H1 (cell line): ENCODE results near the gene EML1. TPM values are rescaled to one million over a fixed set of nuclear protein-coding genes. Genes with fewer than 3 reads are reported as not detected.

Experiments
- BACH1 ChIP-seq: IDR thresholded peaks from 2 replicates; pipeline ENCODE4 v1.6.1; 2012; ENCODE audit warnings: low read length, improper control_type of control experiment
- CEBPB ChIP-seq: IDR thresholded peaks from 2 replicates; pipeline ENCODE4 v1.6.1; 2012; ENCODE audit warnings: low read depth, low read length
- CHD2 ChIP-seq: IDR thresholded peaks from 2 replicates; pipeline ENCODE4 v1.6.1; 2012; ENCODE audit warnings: low read length, improper control_type of control experiment
- EZH2 ChIP-seq: fragments of 200-600 bp; sonication (generic); IDR thresholded peaks from 2 replicates; pipeline ENCODE4 v1.7.1; 2012; ENCODE audit warnings: low read depth, mild to moderate bottlenecking, moderate library complexity, low read length, inconsistent platforms; ENCODE audit not compliant: severe bottlenecking
- RXRA ChIP-seq: IDR thresholded peaks from 2 replicates; pipeline ENCODE4 v1.6.1; 2011; ENCODE audit warnings: low read depth, mild to moderate bottlenecking, low read length, moderate library complexity; ENCODE audit not compliant: insufficient read depth
- YY1 ChIP-seq: IDR thresholded peaks from 2 replicates; pipeline ENCODE4 v1.6.1; 2011; ENCODE audit warnings: low read depth, mild to moderate bottlenecking, low read length
- polyA plus RNA-seq, 7 experiments: library from polyadenylated mRNA; depleted of rRNA in 3 of 7; stranded (reverse) in 5 of 7; unstranded in 2 of 7; fragments of >200 nt in 5 of 7; fragments of 200-250 nt in 2 of 7; gene quantifications; 1 replicate in 5 of 7; 2 replicates in 1 of 7; 4 replicates in 1 of 7; pipeline versions ENCODE4 v1.2.1 to v1.2.3, GENCODE V29; 2011 to 2013; ENCODE audit warnings: missing spikeins in 2 of 7, mixed read lengths in 2 of 7
- total RNA-seq: library from RNA; stranded (reverse); fragmentation: NEBNext Ultra II Directional; extraction: Animal tissue kit (Norgen Biotek cat#: 25700); gene quantifications from 2 replicates; pipeline ENCODE4 v1.2.1, GENCODE V29; 2021
- TF ChIP-seq, protein P1 (sequence below): IDR thresholded peaks from 2 replicates; pipeline ENCODE4 v1.6.1; 2011; ENCODE audit warnings: low read depth, mild to moderate bottlenecking, low read length; ENCODE audit not compliant: insufficient read depth
- TF ChIP-seq, protein P2 (sequence below): IDR thresholded peaks from 2 replicates; pipeline ENCODE4 v1.6.1; 2012; ENCODE audit warnings: inconsistent platforms

EML1 gene
- total and polyA plus RNA-seq, 2 of the 8 experiments (the other 6 are each of a cell fraction or from before 2014, with no cell fraction given): 11.1 to 24.7 TPM

DNA sequence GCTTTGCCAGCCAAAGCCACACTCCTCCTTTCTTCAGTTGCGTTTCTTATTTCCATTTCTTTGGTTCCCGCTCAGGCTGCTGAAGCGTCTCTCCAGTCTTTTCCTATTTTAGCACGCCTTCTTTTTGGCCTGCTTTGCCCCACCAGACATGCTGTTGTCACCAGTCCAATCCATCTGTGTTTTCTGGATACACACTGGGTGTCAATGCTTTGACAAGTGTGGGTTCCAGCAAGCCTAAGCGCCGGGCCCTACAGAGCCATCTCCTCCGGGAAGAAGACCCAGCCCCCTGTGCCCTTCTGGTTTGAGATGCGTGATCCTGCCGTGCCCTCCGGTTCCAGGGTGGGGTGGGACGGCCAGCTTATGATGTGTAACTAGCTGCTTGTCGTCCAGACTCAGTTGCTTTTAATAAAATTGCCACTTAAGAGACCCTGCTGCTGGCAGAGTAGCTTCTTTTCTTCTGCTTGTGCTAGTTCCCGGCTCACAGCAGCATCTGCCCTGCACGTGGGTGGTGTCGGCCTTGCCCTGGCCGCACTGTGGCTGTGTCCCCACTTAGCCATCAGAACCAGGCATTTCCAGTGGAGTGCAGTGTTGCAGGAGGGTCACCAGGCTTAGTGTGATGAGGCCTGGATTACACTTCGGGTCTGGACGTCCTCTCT lies 29.7 kb downstream of the EML1 start (continued):
- no peak for TF ChIP-seq CEBPB
- TF ChIP-seq, protein P1, sequence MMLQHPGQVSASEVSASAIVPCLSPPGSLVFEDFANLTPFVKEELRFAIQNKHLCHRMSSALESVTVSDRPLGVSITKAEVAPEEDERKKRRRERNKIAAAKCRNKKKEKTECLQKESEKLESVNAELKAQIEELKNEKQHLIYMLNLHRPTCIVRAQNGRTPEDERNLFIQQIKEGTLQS: no peak
- no peak for TF ChIP-seq YY1
- TF ChIP-seq RXRA: no peak
- no peak for TF ChIP-seq EZH2
- TF ChIP-seq CHD2: no peak
- TF ChIP-seq, protein P2, sequence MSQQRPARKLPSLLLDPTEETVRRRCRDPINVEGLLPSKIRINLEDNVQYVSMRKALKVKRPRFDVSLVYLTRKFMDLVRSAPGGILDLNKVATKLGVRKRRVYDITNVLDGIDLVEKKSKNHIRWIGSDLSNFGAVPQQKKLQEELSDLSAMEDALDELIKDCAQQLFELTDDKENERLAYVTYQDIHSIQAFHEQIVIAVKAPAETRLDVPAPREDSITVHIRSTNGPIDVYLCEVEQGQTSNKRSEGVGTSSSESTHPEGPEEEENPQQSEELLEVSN: no peak
- TF ChIP-seq BACH1: no peak
